Embryonic facial prominence (tissue), 1 donor: ENCODE data around the gene MFSD6.
"Not testable (repeated sequence)": the region's sequence is repeated elsewhere in the genome, so short reads cannot be mapped to it uniquely, and the experiment has no call there.

Source experiments
- DNase-seq: peaks from one replicate; pipeline ENCODE4 v3.0.0-alpha.2; 2016; ENCODE audit errors: extremely low spot score

The MFSD6 gene

GRCh38 chr2:190466819-190467446 lies 58.8 kb downstream of the MFSD6 start:
- DNase-seq = peak; percentile 20

DNA sequence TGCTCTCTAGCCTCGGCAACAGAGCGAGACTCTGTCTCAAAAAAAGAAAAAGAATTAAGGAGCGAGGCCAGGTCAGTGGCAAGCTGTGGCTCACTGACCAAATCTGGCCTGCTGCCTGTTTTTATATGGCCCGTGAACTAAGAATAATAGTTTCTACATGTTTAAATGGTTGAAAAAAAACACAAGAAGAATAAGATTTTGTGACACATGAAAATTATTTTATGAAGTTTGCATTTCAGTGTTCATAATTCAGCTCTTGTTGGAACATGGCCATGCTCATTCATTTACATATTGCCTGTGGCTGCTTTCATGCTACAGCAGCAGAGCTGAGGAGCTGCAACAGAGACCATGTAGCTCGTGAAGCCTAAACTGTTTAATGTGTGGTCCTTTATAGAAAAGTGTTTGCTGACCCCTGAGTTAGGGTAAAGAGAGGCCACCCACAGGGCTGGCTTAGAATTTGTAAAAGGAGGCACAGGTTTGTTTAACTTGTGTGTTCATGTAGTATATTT lies 59.5 kb downstream of the MFSD6 start:
- peak; percentile 58 for DNase-seq

GRCh38 chr2:190468354-190468753 lies 60.2 kb downstream of the MFSD6 start:
- DNase-seq = not testable (repeated sequence)

GRCh38 chr2:190468814-190469569 lies 60.8 kb downstream of the MFSD6 start:
- DNase-seq = peak; percentile 88

DNA sequence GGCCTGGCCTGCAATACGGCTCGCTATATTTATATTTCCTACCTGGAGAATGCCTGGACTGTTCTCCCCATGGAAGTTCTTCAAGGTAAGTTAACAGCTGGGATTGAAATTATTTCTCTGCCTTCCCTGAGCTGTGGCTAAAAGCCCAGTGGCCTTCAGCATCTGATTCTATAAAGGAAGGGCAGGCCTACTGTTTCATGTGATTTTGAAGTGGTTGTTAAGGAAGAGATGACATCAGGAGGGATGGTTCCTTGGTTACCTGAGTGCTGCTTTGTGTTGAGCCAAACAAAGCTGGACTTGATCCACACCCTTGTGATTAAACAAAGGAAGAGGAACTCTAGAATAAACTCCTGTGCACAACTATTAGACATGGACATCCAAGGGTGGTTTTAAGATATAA lies 61.6 kb downstream of the MFSD6 start:
- peak; percentile 62 for DNase-seq

DNA sequence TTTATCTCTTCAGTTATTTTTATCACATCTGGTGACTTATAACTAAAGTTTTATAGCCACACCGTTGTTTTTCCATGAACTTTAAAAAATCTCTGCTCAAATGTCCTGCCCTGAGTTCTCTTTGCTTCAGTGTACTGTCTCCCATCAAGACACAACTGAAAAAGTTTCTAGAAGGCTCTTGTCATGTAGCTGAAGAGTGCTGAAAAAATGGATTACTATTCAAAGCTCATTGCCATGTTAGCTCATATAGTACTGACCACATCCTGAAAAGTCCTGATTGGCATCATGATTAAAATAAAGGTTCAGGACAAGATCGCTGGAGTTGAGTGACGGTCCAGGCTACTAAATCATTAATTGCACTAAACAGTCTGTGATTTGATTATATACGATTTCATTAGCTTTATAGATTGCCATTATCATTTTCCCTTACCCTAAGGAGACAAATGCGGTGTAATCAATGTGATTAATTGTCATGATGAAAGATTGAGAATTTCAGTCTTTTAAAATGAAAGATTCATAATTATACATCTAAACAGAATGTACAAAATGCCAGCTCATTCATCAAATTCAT lies 62.2 kb downstream of the MFSD6 start:
- no peak for DNase-seq

GRCh38 chr2:190477661-190478454 lies 69.7 kb downstream of the MFSD6 start:
- no peak for DNase-seq

GRCh38 chr2:190478572-190479195 lies 70.5 kb downstream of the MFSD6 start:
- no peak for DNase-seq

DNA sequence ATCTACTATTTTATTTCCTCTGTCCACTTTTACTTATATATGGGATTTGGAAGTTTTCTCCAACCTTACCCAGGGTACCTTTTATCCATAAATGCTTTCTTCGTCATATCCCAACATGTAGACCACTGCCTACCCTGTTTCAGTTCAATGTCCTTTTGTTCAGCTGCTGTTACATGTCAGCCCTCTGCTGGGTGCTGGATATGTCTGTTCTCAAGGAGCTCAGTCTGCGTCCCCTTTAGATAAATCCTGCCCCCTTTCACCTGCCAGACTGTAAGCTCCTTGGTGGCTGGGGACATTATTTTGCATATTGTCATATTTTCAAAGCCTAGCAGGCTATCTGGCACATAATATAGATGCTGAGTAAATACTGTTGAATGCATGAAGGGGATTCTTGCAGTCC lies 73.2 kb downstream of the MFSD6 start:
- no peak for DNase-seq

- DNase-seq = no peak
Measured at GRCh38 chr2:190482451-190482850, 74.3 kb downstream of the MFSD6 start.

DNA sequence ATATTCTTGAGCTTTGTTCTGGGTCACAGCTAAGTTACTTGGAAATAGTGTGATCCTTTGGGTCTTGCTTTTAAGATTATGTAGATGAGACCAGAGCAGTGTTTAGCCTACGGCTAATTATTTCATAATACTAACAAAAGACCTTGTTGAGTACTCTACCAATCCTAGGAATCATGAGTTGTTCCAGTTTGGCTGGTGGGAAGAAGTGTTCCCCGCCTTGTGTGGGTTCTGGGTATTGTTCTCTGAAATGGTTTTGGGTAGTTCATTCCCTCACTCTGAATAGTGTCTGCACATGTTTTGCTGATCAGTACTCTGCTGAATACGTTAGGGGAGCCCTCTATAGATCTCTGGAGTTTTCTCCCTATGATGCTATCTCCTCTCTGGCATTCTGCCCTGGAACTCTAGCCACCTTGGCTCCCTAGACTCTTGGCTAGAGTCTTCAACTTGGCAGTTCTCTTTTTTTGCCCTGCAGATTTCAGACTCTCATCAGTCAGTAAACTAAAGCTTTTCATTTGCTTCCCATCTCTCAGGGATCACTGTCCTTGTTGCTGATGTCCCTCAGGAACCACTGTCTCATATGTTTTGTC lies 78.0 kb downstream of the MFSD6 start:
- DNase-seq = no peak

GRCh38 chr2:190488516-190489233 lies 80.5 kb downstream of the MFSD6 start:
- DNase-seq = no peak

- DNase-seq = no peak
Measured at GRCh38 chr2:190489475-190489874, 81.3 kb downstream of the MFSD6 start.

GRCh38 chr2:190490502-190490901 lies 82.3 kb downstream of the MFSD6 start:
- DNase-seq = no peak

- DNase-seq = no peak
Measured at GRCh38 chr2:190493095-190493494, 84.9 kb downstream of the MFSD6 start.

DNA sequence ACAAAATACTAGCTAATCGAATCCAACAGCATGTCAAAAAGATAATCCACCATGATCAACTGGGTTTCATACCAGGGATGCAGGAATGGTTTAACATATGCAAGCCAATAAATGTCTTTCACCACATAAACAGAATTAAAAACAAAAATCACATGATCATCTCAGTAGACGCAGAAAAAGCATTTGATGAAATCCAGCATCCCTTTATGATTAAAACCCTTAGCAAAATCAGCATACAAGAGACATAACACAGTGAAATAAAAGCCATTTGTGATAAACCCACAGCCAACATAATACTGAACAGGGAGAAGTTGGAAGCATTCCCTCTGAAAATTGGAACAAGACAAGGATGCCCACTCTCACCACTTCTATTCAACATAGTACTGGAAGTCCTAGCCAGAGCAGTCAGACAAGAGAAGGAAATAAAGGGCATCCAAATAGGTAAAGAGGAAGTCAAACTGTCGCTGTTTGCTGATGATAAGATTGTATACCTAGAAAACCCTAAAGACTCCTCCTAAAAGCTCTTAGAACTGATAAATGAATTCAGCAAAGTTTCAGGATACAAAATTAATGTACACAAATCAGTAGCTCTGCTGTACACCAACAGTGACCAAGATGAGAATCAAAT lies 86.6 kb downstream of the MFSD6 start:
- not testable (repeated sequence) for DNase-seq

- DNase-seq = no peak
Measured at GRCh38 chr2:190497428-190497827, 89.3 kb downstream of the MFSD6 start.

- DNase-seq = no peak
Measured at GRCh38 chr2:190499273-190499672, 91.1 kb downstream of the MFSD6 start.

GRCh38 chr2:190500054-190500502 lies 91.9 kb downstream of the MFSD6 start:
- no peak for DNase-seq

DNA sequence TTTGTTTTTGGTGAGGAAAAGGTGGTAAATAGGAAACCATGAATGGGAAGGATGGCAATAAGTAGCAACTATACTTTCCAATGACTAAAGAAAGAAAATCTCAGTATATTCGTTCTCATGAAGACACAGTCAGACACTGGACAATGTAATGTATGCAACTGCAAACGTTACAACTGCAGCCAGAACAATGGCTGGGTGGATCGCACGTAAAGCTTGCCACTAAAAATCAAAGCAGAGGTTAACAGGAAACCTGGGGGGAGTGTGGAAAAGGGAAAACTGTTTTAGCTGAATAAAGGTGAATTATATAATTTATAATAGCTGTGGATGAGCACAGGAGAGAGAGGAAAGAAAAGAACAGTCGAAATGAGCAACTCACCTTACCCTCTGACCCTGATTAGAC lies 93.1 kb downstream of the MFSD6 start:
- DNase-seq = no peak
